Spinal cord (tissue), 10 donors: ENCODE measurements around the gene TSPAN8. TPM values are rescaled to one million over a fixed set of nuclear protein-coding genes. Genes with fewer than 3 reads are reported as not detected.
"Not testable (repeated sequence)": the region's sequence is repeated elsewhere in the genome, so short reads cannot be mapped to it uniquely, and the experiment has no call there.

Source experiments
- DNase-seq, 6 donors: peaks; one replicate each; pipeline versions ENCODE4 v3.0.0 to v3.0.0-alpha.2; 2013 to 2015; ENCODE audit warnings: low spot score in 6 of 6, low read depth in 4 of 6
- H3K27ac ChIP-seq: one replicate; pipeline ENCODE4 v1.5.1; 2013; ENCODE audit warnings: low read depth, low read length, control low read depth
- H3K27me3 ChIP-seq: one replicate; pipeline ENCODE4 v1.6.1; 2013; ENCODE audit warnings: low read length; ENCODE audit not compliant: control insufficient read depth, insufficient read depth
- H3K36me3 ChIP-seq: one replicate; pipeline ENCODE4 v1.6.1; 2013; ENCODE audit warnings: low read length; ENCODE audit not compliant: control insufficient read depth, insufficient read depth
- H3K4me1 ChIP-seq: one replicate; pipeline ENCODE4 v1.6.1; 2013; ENCODE audit warnings: low read length; ENCODE audit not compliant: control insufficient read depth, insufficient read depth
- H3K4me3 ChIP-seq: one replicate; pipeline ENCODE4 v1.5.1; 2013; ENCODE audit warnings: low read depth, low read length, control low read depth
- H3K9me3 ChIP-seq: one replicate; pipeline ENCODE4 v1.6.1; 2013; ENCODE audit warnings: low read length; ENCODE audit not compliant: control insufficient read depth, insufficient read depth
- WGBS: methylation state at CpG from one replicate; pipeline ENCODE4 v1.1.5; 2013; ENCODE audit warnings: missing lambda C conversion rate; ENCODE audit not compliant: insufficient coverage; 5-methylcytosine and 5-hydroxymethylcytosine counted together
- polyA plus RNA-seq, 2 donors: library from polyadenylated mRNA; unstranded; fragments of 120-200 nt; gene quantifications; one replicate each; pipeline ENCODE4 v1.2.1, GENCODE V29; 2013; ENCODE audit not compliant: insufficient read length in 2 of 2
- total RNA-seq, 2 donors: library from RNA; depleted of rRNA in 1 of 2; stranded (reverse); fragments of 120-200 nt in 1 of 2; fragments of >200 nt in 1 of 2; gene quantifications; one replicate each; pipeline versions ENCODE4 v1.2.3 to v1.2.4, GENCODE V29; 2013 to 2014
- donor health status: healthy.

Gene TSPAN8
- total and polyA plus RNA-seq, 4 donors, result 0.35 to 16.1 (median 2.7) TPM

GRCh38 chr12:71158361-71158882, 623 bp upstream of the TSPAN8 start:
- Histone ChIP-seq H3K27me3 (no peaks in the 10 kb centered on the region), H3K4me3 (no peak overlapping the region), H3K36me3 (no peaks in the 10 kb centered on the region), H3K9me3 (no peaks in the 10 kb centered on the region), H3K4me1 (peaks cover 2% of the 10 kb centered on the region), H3K27ac (no peak overlapping the region)
- no CpG with 5 or more reads among the region's 4 CpGs for WGBS
- no peak for DNase-seq

GRCh38 chr12:71155225-71155624, 2.6 kb downstream of the TSPAN8 start:
- Histone ChIP-seq H3K4me1 (no peaks in the 10 kb centered on the region), H3K27ac (no peak overlapping the region), H3K9me3 (no peaks in the 10 kb centered on the region), H3K27me3 (no peaks in the 10 kb centered on the region), H3K4me3 (no peak overlapping the region), H3K36me3 (no peaks in the 10 kb centered on the region)
- WGBS, result no CpG with 5 or more reads among the region's 4 CpGs
- no peak for DNase-seq

GRCh38 chr12:71152851-71153250, 4.9 kb downstream of the TSPAN8 start:
- Histone ChIP-seq H3K27me3 (no peaks in the 10 kb centered on the region), H3K4me3 (no peak overlapping the region), H3K9me3 (no peaks in the 10 kb centered on the region), H3K27ac (no peak overlapping the region), H3K36me3 (no peaks in the 10 kb centered on the region), H3K4me1 (no peaks in the 10 kb centered on the region)
- DNase-seq, result no peak
- 94% methylated on average over 3 of the region's 5 CpGs for WGBS

- not testable (repeated sequence) for H3K4me1 ChIP-seq, H3K9me3 ChIP-seq, H3K27ac ChIP-seq, H3K27me3 ChIP-seq, H3K4me3 ChIP-seq, DNase-seq, H3K36me3 ChIP-seq
- 97% methylated on average over 4 of the region's 5 CpGs for WGBS
These were observed 7.8 kb downstream of the TSPAN8 start for GRCh38 chr12:71150041-71150440.

- Histone ChIP-seq H3K27ac (no peak overlapping the region), H3K9me3 (no peaks in the 10 kb centered on the region), H3K27me3 (no peaks in the 10 kb centered on the region), H3K36me3 (no peaks in the 10 kb centered on the region), H3K4me1 (no peaks in the 10 kb centered on the region), H3K4me3 (no peak overlapping the region)
- DNase-seq, result no peak
- WGBS, result no CpG with 5 or more reads among the region's 1 CpG
These were observed 13.1 kb downstream of the TSPAN8 start for GRCh38 chr12:71144682-71145081.

GRCh38 chr12:71142956-71143355, 14.8 kb downstream of the TSPAN8 start:
- no peaks in the 10 kb centered on the region for H3K4me1 ChIP-seq
- no peaks in the 10 kb centered on the region for H3K9me3 ChIP-seq
- no peaks in the 10 kb centered on the region for H3K27me3 ChIP-seq
- no peak for DNase-seq
- H3K4me3 ChIP-seq, result no peak overlapping the region
- WGBS, result no CpG with 5 or more reads among the region's 5 CpGs
- H3K27ac ChIP-seq, result no peak overlapping the region
- H3K36me3 ChIP-seq, result no peaks in the 10 kb centered on the region

- H3K27me3 ChIP-seq, result no peaks in the 10 kb centered on the region
- no peak overlapping the region for H3K4me3 ChIP-seq
- no CpG with 5 or more reads among the region's 2 CpGs for WGBS
- no peak for DNase-seq
- no peaks in the 10 kb centered on the region for H3K36me3 ChIP-seq
- H3K9me3 ChIP-seq, result no peaks in the 10 kb centered on the region
- no peak overlapping the region for H3K27ac ChIP-seq
- no peaks in the 10 kb centered on the region for H3K4me1 ChIP-seq
These were observed 15.8 kb downstream of the TSPAN8 start for GRCh38 chr12:71142016-71142415.

- no CpG with 5 or more reads among the region's 1 CpG for WGBS
- DNase-seq, result no peak
- Histone ChIP-seq H3K27me3 (no peaks in the 10 kb centered on the region), H3K4me1 (no peaks in the 10 kb centered on the region), H3K36me3 (no peaks in the 10 kb centered on the region), H3K27ac (no peak overlapping the region), H3K9me3 (no peaks in the 10 kb centered on the region), H3K4me3 (no peak overlapping the region)
These were observed 16.3 kb downstream of the TSPAN8 start for GRCh38 chr12:71141378-71141926.

- Histone ChIP-seq H3K27me3 (no peaks in the 10 kb centered on the region), H3K27ac (no peak overlapping the region), H3K4me1 (no peaks in the 10 kb centered on the region), H3K36me3 (no peaks in the 10 kb centered on the region), H3K9me3 (no peaks in the 10 kb centered on the region), H3K4me3 (no peak overlapping the region)
- 93% methylated on average over 4 of the region's 6 CpGs for WGBS
- no peak for DNase-seq
These were observed 18.6 kb downstream of the TSPAN8 start for GRCh38 chr12:71139153-71139735.

- H3K36me3 ChIP-seq, result no peaks in the 10 kb centered on the region
- H3K27ac ChIP-seq, result no peak overlapping the region
- H3K27me3 ChIP-seq, result no peaks in the 10 kb centered on the region
- WGBS, result no CpG with 5 or more reads among the region's 3 CpGs
- DNase-seq, result no peak
- no peaks in the 10 kb centered on the region for H3K4me1 ChIP-seq
- H3K4me3 ChIP-seq, result no peak overlapping the region
- H3K9me3 ChIP-seq, result no peaks in the 10 kb centered on the region
These were observed 19.8 kb downstream of the TSPAN8 start for GRCh38 chr12:71138011-71138410.
